NCI-H2196 (cell line): Measurements from ENCODE around the gene TMEM143.

Experiments
- DNase-seq: peaks from one replicate; lab custom pipeline; 2025; ENCODE audit not compliant: unreplicated experiment; lab: John Stamatoyannopoulos, UW

The TMEM143 gene

DNA sequence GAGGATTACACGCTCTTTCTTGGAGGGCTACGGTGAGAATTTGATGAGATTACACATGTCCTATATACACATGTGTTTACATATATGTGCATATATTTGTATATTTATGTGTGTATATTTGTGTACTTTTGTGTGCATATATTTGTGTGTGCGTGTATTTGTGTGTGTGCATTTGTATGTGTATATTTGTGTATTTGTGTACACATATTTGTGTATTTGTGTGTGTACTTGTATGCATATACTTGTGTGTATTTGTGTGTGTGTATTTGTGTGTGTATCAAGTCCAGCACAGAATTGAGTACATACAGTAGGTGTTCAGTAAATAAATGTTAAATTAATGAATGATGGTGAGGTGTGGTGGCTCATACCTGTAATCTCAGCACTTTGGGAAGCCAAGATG lies 1.8 kb downstream of the TMEM143 start:
- no peak for DNase-seq

- DNase-seq, result no peak
Measured at GRCh38 chr19:48359123-48359522, 4.6 kb downstream of the TMEM143 start.

DNA sequence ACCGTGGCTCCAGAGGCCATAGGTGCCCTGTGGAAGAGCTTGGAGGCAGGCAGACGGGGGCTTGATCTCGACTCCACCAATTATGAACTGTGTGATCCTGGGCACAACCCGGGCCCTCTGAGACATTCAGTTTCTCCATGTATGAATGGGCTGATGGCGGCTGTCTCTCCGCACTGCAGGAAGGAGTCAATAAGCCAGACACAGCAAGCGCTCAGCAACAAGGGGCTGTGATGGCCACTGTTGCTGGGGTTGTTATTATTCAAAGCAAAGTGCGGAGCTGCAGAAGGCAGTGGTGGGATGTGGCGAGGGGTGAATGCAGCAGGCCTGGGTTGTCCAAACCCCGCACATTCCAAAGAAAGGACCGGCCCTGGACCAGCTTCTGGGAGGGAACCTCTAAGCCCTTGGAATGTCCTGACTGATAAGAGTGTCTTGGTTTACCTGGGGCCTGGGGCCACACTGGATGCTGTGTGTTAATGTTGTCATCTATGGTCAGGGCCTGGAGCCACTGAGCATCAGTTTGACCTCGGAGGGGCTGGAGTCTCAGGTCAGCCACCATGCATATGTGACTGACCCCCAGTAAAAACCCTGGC lies 8.3 kb downstream of the TMEM143 start:
- no peak for DNase-seq

DNA sequence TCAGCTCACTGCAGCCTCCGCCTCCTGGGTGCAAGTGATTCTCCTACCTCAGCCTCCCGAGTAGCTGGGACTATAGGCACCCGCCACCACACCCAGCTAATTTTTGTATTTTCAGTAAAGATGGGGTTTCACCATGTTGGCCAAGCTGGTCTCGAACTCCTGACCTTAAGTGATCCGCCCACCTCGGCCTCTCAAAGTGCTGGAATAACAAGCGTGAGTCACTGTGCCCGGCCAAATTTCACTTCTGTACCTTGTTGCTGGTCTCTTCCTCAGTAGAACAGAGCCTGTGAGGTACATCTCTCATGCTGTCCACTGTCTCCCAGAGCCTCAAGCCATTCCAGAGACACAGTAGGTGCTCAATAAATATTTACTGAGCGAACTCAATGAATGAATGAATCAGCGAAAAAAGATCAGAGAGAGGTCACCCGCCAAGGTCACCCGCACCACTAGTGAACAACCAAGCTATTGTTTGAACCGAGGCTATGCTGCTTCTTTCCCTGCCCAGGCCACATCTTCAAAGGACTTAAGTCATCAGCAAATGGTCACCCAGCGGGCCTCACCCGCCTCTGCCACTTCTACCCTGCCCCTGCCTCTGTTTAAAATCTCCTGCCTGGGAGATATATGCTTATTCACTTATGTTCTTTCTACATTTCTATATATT lies 9.3 kb downstream of the TMEM143 start:
- no peak for DNase-seq

- no peak for DNase-seq
Measured at GRCh38 chr19:48353677-48354076, 10.1 kb downstream of the TMEM143 start.

DNA sequence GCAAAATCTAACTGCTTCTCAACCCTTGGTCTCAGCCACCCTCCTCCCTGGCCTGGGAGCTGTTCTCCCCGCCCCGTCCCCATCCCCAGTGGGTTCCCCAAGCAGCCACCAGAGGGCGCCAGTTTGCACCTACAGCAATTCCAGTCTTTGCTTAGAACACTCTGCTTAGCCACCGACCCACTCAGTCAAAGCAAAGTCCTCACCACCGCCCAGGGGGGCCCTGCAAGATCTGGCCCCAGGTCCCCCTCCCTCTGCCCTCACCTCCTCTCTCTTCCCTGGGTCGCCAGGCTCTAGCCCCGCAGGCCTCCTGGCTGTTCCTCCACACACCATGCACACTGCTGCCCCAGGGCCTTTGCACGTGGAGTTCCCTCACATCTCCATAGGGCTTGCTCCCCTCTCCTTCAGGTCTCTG lies 12.4 kb downstream of the TMEM143 start:
- DNase-seq, result peak; percentile 82

DNA sequence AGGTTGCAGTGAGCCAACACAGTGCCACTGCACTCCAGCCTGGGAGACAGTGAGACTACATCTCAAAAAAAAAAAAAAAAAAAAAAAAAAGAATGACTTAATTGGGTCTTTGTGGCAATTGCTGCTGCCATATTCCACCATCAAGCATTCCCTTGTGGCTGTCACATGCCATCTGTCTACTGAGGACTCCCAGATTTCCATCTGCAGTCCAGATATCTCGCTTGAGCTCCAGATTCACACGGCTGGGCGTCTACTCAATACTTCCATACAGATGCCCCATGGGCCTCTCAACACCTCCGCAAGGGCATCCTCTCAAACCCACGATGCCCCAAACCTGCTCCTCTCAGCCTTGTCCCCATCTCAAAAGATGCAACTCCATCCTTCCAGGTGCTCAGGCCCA lies 12.9 kb downstream of the TMEM143 start:
- DNase-seq, result no peak

GRCh38 chr19:48348737-48349136 lies 15.0 kb downstream of the TMEM143 start:
- no peak for DNase-seq

DNA sequence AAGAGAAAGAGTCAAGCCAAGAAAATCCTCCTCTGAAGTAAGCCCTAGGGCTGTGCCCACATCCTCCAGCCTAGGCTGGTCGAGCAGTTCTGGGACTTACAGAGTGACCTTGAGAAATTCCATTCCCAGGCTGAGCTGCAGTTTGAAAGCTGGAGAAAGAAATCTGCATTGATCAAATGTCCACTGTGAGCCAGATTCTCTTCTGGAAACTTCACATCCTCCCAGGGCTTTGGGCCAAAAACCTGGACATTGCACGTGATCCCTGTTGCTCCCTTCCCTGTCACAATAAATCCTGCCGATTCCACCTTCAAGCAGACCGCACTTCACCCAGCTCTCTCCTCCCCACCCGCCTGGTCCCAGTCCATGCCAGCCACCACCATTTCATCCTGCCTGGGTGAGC lies 15.7 kb downstream of the TMEM143 start:
- no peak for DNase-seq

DNA sequence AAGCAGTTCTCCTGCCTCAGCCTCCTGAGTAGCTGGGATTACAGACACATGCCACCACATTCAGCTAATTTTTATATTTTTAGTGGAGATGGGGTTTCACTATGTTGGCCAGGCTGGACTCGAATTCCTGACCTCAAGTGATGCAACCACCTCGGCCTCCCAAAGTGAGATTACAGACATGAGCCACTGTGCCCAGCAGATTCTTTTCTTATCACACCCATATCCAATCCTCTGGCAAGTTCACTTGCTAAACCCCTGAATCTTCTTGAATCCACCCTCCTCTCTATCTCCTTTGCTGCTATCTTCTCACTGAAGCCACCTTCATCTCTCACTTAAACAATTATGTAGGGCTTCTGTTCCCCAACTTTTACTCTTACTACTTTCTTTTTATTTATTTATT lies 17.5 kb downstream of the TMEM143 start:
- DNase-seq, result no peak

GRCh38 chr19:48344892-48345291 lies 18.8 kb downstream of the TMEM143 start:
- DNase-seq, result no peak

- no peak for DNase-seq
Measured at GRCh38 chr19:48342841-48343540, 20.7 kb downstream of the TMEM143 start.

DNA sequence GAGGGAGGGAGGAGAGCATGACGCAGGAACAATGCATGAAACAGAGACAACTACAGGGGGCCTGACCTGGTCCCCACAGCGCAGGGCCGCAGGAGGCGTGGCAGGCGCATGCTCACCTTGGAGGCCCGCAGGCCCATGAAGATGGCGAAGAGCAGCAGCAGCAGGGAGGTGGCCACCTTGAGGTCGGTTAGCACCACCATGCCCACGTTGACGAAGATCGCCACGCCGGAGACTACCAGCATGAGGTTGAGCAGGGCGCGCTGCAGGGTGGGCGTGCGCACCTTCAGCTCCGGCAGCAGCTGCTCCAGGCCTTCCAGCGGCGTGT lies 21.4 kb downstream of the TMEM143 start:
- DNase-seq, result no peak

DNA sequence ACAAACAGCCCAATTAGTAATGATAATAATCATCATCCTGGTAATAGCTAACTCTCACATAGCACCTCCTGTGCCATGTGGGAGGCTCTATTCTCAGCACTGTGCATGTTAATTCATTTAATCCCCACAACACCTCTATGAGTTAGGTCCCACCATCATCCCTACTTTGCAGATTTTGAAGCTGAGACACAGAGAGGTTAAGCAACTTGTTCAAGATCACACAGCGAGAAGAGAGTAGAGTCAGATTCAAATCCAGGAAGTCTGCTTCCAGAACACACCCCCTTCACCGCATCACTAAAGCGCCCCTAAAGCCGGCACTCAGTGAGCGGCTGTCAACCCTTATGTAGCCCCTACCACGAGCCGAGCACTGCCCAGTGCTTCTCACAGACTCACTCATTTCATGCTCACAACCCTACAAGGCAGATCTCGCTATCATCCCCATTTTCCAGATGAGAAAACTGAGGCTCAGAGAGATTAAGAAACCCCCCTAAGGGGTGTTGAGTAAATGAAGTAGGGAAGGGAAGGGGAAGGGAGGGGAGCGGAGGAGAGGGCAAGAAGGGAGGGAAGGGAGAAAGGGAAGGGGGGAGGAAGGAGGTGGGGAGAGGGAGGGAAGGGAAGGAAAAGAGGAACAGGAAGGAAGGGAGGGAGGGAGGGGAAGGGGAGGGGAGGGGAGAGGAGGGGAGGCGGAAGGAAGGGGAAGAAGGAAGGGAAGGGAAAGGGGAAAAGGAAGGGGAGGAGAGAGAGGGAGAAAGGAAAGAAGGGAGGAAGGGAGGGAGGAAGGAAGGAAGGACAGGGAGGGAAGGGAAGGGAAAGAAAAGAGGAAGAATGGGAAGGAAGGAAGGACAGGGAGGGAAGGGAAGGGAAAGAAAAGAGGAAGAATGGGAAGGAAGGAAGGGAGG lies 22.0 kb downstream of the TMEM143 start:
- no peak for DNase-seq

GRCh38 chr19:48340995-48341394 lies 22.7 kb downstream of the TMEM143 start:
- DNase-seq, result peak; percentile 85

DNA sequence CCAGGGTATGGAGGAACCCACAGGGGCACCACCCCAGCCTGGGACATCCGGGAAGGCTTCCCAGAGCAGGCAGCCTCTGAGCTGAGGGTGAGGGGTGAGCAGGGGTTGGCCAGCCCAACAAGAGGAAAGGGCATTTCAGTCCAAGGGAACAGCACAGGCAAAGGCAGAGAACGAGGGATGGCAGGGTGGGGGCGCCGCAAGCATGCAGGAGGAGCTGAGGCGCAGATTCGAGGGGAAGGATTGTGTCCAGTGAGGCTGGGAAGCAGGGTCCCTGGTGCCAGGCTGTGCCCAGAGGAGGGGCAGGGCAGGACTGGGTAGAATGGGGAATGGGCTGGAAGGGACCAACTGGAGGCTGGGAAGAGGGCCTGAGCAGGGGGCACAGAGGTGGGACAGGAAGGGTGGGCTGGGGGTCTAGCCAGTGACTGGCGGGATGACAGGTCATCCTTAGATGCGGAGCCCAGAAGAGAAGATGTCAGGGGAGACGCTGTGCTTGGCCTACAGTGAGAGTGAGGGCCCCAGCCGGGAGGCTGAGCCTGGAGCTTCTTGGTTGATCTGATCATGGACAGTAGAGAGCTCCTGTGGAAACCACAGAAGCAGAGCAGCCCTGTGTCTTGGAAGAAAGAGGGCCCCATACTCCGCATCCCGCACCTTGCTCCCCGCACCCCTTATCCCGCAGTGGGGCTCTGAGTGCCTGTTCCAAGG lies 24.8 kb downstream of the TMEM143 start:
- DNase-seq, result no peak

GRCh38 chr19:48338253-48338755 lies 25.4 kb downstream of the TMEM143 start:
- no peak for DNase-seq

- DNase-seq, result peak; percentile 97
Measured at GRCh38 chr19:48333467-48334384, 30.0 kb downstream of the TMEM143 start.

- DNase-seq, result peak; percentile 100
Measured at GRCh38 chr19:48332662-48333466, 30.9 kb downstream of the TMEM143 start.
